ENCODE data around the gene LYL1. TPM values are rescaled to one million over a fixed set of nuclear protein-coding genes. Genes with fewer than 3 reads are reported as not detected.

The LYL1 gene
- total and polyA plus RNA-seq, 2 of the 13 experiments (the other 11 are each of a cell fraction or from before 2014, with no cell fraction given) = 0.75 to 0.92 TPM

- TF ChIP-seq NFYC (CRISPR knock-in tag; IDR thresholded peaks at IDR 0.05) (no peak), ZNF430 (CRISPR knock-in tag; IDR thresholded peaks at IDR 0.05) (no peak), ZBED4 (CRISPR knock-in tag; IDR thresholded peaks at IDR 0.05; ENCODE audit: borderline replicate concordance) (no peak), ZBTB7A (CRISPR knock-in tag; IDR thresholded peaks at IDR 0.05) (no peak), CREM (IDR thresholded peaks at IDR 0.05) (peak; percentile 55), CREM (CRISPR knock-in tag; IDR thresholded peaks at IDR 0.05) (no peak), HMGA1 (CRISPR knock-in tag; conservative IDR thresholded peaks at IDR 0.05) (no peak), FOXA1 (IDR thresholded peaks at IDR 0.05) (no peak), FOXA1 (CRISPR knock-in tag; IDR thresholded peaks at IDR 0.05) (peak; percentile 90), ZNF101 (CRISPR knock-in tag; IDR thresholded peaks at IDR 0.05; ENCODE audit: borderline replicate concordance, low read depth) (no peak), NFATC3 (CRISPR knock-in tag; IDR thresholded peaks at IDR 0.05) (no peak), MTERF4 (CRISPR knock-in tag; IDR thresholded peaks at IDR 0.05) (no peak), SIX4 (CRISPR knock-in tag; IDR thresholded peaks at IDR 0.05) (peak; percentile 72; the same call in 1 of the 2 replicates), HNRNPL (IDR thresholded peaks at IDR 0.05; ENCODE audit: low read depth, low read length) (0 out of 2 replicates have a peak, but pooled peaks have one; percentile 42), ASH2L (IDR thresholded peaks at IDR 0.05; ENCODE audit: insufficient read length, low read depth, low read length) (no peak), ZNF766 (CRISPR knock-in tag; IDR thresholded peaks at IDR 0.05; ENCODE audit: borderline replicate concordance) (no peak), JDP2 (CRISPR knock-in tag; IDR thresholded peaks at IDR 0.05; ENCODE audit: borderline replicate concordance) (no peak)
- TF ChIP-seq, protein P1, sequence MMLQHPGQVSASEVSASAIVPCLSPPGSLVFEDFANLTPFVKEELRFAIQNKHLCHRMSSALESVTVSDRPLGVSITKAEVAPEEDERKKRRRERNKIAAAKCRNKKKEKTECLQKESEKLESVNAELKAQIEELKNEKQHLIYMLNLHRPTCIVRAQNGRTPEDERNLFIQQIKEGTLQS (CRISPR knock-in tag; IDR thresholded peaks at IDR 0.05) = no peak
- TF ChIP-seq, protein P2, sequence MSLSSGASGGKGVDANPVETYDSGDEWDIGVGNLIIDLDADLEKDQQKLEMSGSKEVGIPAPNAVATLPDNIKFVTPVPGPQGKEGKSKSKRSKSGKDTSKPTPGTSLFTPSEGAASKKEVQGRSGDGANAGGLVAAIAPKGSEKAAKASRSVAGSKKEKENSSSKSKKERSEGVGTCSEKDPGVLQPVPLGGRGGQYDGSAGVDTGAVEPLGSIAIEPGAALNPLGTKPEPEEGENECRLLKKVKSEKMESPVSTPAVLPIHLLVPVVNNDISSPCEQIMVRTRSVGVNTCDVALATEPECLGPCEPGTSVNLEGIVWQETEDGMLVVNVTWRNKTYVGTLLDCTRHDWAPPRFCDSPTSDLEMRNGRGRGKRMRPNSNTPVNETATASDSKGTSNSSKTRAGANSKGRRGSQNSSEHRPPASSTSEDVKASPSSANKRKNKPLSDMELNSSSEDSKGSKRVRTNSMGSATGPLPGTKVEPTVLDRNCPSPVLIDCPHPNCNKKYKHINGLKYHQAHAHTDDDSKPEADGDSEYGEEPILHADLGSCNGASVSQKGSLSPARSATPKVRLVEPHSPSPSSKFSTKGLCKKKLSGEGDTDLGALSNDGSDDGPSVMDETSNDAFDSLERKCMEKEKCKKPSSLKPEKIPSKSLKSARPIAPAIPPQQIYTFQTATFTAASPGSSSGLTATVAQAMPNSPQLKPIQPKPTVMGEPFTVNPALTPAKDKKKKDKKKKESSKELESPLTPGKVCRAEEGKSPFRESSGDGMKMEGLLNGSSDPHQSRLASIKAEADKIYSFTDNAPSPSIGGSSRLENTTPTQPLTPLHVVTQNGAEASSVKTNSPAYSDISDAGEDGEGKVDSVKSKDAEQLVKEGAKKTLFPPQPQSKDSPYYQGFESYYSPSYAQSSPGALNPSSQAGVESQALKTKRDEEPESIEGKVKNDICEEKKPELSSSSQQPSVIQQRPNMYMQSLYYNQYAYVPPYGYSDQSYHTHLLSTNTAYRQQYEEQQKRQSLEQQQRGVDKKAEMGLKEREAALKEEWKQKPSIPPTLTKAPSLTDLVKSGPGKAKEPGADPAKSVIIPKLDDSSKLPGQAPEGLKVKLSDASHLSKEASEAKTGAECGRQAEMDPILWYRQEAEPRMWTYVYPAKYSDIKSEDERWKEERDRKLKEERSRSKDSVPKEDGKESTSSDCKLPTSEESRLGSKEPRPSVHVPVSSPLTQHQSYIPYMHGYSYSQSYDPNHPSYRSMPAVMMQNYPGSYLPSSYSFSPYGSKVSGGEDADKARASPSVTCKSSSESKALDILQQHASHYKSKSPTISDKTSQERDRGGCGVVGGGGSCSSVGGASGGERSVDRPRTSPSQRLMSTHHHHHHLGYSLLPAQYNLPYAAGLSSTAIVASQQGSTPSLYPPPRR (CRISPR knock-in tag; IDR thresholded peaks at IDR 0.05; ENCODE audit: borderline replicate concordance) = peak; percentile 96
- TF ChIP-seq, protein P3, sequence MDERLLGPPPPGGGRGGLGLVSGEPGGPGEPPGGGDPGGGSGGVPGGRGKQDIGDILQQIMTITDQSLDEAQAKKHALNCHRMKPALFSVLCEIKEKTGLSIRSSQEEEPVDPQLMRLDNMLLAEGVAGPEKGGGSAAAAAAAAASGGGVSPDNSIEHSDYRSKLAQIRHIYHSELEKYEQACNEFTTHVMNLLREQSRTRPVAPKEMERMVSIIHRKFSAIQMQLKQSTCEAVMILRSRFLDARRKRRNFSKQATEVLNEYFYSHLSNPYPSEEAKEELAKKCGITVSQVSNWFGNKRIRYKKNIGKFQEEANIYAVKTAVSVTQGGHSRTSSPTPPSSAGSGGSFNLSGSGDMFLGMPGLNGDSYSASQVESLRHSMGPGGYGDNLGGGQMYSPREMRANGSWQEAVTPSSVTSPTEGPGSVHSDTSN (CRISPR knock-in tag; IDR thresholded peaks at IDR 0.05) = no peak
These were observed 51.0 kb downstream of the LYL1 start (continued) for GRCh38 chr19:13051557-13052165.
